Skeletal muscle cell (primary cell): ENCODE measurements around the gene HCFC2.
"Not testable (repeated sequence)": the region's sequence is repeated elsewhere in the genome, so short reads cannot be mapped to it uniquely, and the experiment has no call there.

Source experiments
- DNase-seq: peaks from one replicate; pipeline ENCODE4 v3.0.0-alpha.2; 2010; ENCODE audit warnings: low read depth
- H3K4me3 ChIP-seq: 2 replicates; pipeline ENCODE4 v1.5.1; 2011; ENCODE audit warnings: low read depth, mild to moderate bottlenecking, control low read depth, low read length, moderate library complexity

Gene HCFC2

DNA sequence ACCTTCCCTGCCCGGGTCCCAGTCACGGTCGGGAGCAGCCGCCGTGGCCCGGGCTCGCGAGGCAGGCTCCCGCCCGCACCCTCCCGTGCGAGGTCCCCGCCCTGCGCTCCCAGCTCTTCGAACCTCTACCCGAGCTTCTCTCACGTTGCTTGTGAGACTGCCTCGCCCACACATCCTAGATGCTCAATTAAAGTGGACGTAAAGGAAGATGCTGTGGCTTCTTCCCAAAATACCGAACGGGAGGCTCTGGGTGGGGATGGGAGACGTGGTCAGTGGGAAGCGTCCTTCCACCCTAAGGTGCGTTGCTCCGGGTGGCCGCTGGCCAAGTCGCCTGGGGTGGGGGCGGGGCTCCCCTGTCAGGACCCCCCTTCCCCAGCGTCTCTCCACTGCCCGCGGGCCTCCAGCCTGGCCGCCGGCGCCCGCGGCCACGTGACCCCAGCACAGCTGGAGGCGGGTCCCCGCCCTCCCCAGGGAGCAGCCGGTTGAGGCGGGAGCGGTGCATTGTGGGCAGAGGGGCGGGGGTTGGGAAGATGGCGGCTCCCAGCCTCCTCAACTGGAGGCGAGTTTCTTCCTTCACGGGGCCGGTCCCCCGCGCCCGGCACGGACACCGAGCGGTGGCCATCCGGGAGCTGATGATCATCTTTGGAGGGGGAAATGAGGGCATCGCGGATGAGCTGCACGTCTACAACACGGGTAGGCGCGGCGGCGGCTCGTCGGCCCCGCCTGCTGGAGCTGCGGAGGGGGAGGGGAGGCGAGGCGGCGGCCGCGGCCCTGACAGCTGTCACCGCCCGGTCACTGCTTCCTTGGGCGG lies at the start of gene HCFC2:
TSS of gene HCFC2 (plus strand) at position 501 of the 811 bp plus-strand sequence. CDS start at position 531, 30 bp downstream.
- peak; percentile 67 for DNase-seq

GRCh38 chr12:104021862-104022261 lies 42.5 kb upstream of the HCFC2 start:
- DNase-seq, H3K4me3 ChIP-seq: not testable (repeated sequence)

More for the DNA sequence above, at the start of gene HCFC2:
- peak within 1 kb of the TSS; percentile 97 for H3K4me3 ChIP-seq

- H3K4me3 ChIP-seq, result no peak overlapping the region
These were observed 41.5 kb upstream of the HCFC2 start for GRCh38 chr12:104022786-104023185.

DNA sequence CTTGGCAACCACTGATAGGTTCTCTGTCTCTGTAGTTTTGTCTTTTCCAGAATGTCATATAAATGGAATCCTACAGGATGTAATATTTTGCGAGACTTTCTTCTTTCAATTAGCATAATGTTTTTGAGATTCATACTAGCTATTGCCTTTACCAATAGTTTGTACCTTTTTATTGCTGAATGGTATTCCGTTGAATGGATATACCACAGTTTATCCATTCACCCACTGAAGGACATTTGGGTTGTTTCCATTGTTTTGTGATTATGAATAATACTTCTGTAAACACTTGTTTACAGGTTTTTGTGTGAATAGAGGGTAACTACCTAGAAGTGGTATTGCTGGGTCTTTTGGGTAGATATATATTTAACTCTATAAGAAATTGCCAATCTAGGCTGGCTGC lies 40.6 kb upstream of the HCFC2 start:
- DNase-seq, result no peak
- no peak overlapping the region for H3K4me3 ChIP-seq

More at GRCh38 chr12:104022786-104023185, 41.5 kb upstream of the HCFC2 start:
- no peak for DNase-seq

- no peak overlapping the region for H3K4me3 ChIP-seq
- no peak for DNase-seq
These were observed 40.0 kb upstream of the HCFC2 start for GRCh38 chr12:104024348-104024747.

- DNase-seq, result no peak
- no peak overlapping the region for H3K4me3 ChIP-seq
These were observed 38.6 kb upstream of the HCFC2 start for GRCh38 chr12:104025771-104026170.

DNA sequence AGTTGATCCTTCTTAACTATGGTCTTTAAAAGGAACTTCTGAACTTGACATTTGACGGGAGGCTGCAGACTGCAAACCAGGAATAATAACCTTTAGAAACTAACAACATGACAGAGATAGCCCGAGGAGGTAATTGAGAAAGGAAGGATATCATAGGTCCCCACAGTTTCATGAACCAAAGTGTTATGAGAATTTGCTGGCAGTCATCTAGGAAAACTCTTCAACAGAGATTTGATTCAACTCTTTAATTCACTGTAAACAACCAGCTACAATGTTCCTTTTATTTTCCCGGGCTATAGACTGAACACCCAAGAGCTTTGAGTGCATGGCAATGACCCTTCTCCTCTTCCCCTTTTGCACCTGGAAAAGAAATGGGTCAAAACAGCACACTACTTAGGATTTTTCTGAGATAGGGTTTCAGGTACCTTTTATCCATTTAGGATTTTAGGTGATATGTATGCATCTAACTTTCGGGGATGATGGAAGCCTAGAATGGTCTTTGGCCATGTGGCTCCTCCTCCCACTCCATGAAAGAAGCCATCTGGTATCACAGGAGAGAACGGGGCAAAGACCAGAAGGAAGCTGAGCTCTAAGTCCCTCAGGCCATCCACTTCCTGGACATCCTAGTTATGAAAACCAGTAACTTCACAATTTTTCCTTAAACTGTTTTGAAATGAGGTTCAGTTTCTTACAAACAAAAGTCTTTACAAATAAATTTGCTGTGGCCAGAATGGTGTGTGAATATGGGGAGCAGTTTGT lies 37.3 kb upstream of the HCFC2 start:
- no peak overlapping the region for H3K4me3 ChIP-seq
- DNase-seq, result no peak

GRCh38 chr12:104030596-104030995 lies 33.7 kb upstream of the HCFC2 start:
- DNase-seq, result not testable (repeated sequence)

GRCh38 chr12:104036143-104036542 lies 28.2 kb upstream of the HCFC2 start:
- not testable (repeated sequence) for H3K4me3 ChIP-seq, DNase-seq

More at GRCh38 chr12:104030596-104030995, 33.7 kb upstream of the HCFC2 start:
- H3K4me3 ChIP-seq, result not testable (repeated sequence)

GRCh38 chr12:104039769-104040168 lies 24.6 kb upstream of the HCFC2 start:
- H3K4me3 ChIP-seq, DNase-seq: not testable (repeated sequence)

GRCh38 chr12:104042580-104042979 lies 21.8 kb upstream of the HCFC2 start:
- no peak for DNase-seq
- H3K4me3 ChIP-seq, result no peak overlapping the region

DNA sequence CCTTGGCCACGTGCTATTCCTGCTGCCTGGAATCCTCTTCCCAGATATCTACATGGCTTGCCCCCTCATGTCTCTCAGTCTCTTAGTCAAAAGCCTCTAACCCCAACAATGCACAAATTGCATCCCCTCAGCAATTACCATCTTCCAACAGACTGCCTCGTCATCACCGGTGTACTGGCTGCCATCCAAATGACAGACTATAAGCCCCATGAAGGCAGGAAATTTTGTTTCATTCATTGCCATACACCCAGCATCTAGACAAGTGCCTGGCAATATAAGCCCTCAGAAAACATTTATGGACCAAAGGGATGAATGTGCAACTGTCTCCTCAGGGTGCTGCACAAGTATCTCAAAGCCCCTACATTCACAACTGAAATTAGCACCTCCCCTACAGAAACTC lies 20.2 kb upstream of the HCFC2 start:
- no peak overlapping the region for H3K4me3 ChIP-seq
- DNase-seq, result no peak

DNA sequence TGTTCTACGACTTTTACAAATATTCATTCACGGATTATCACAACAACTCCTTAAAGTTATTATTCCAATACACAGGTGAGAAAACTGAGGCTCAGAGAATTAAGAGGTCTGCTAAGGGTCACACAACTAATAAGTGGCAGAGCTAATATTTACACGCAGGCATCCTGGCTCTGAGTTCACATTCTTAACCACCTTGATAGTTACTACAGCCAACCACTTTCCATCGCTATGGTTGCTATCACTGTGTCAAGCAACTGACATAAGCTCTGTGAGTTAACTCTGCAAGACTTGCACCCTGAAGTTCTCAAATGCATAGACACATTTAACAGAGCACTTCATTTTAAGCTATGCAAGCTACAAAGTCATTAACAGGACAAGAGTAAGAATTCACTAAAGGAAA lies 18.0 kb upstream of the HCFC2 start:
- DNase-seq, result no peak

DNA sequence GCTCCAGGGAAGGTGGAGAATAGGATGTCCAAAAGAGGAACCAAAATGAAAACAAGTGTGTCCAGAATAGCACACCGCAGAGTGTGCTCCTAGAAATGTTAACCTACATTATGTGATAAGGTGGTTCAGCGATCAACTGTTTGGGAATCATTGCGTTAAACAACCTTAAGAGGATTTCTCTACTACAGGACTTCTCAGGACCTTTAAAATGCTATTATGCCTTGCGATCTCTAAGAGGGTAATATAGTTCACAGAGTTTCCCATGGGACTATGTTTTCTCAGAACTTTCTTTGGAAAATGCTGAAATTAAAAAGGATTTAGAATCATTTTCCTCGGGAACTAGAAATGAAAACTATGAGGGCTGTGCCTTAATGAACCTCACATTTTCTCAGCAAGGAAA lies 16.2 kb upstream of the HCFC2 start:
- DNase-seq, result no peak
- no peak overlapping the region for H3K4me3 ChIP-seq

More for the DNA sequence above, 18.0 kb upstream of the HCFC2 start:
- no peak overlapping the region for H3K4me3 ChIP-seq

GRCh38 chr12:104048811-104049210 lies 15.5 kb upstream of the HCFC2 start:
- DNase-seq, result no peak
- peak overlapping the region; percentile 54 for H3K4me3 ChIP-seq

- no peak for DNase-seq
- H3K4me3 ChIP-seq, result peak overlapping the region; percentile 54
These were observed 14.9 kb upstream of the HCFC2 start for GRCh38 chr12:104049278-104049902.

- peak; percentile 69 for DNase-seq
- H3K4me3 ChIP-seq, result peak within 1 kb of the TSS; percentile 54
These were observed 14.4 kb upstream of the HCFC2 start, which contains the start of gene GLT8D2 for GRCh38 chr12:104049903-104050356. TSS of gene GLT8D2 (minus strand) at chr12:104050187. CDS start at chr12:104019648, 30,539 bp downstream.

- DNase-seq, result no peak
- peak overlapping the region; percentile 54 for H3K4me3 ChIP-seq
These were observed 13.9 kb upstream of the HCFC2 start for GRCh38 chr12:104050436-104050835.

- no peak overlapping the region for H3K4me3 ChIP-seq
- DNase-seq, result no peak
These were observed 9.5 kb upstream of the HCFC2 start for GRCh38 chr12:104054681-104055346.
